ENCODE data around the gene PRDM5. TPM values are rescaled to one million over a fixed set of nuclear protein-coding genes. Genes with fewer than 3 reads are reported as not detected.

Gene PRDM5
- total and polyA plus RNA-seq, 2 of the 13 experiments (the other 11 are each of a cell fraction or from before 2014, with no cell fraction given), result not detected

DNA sequence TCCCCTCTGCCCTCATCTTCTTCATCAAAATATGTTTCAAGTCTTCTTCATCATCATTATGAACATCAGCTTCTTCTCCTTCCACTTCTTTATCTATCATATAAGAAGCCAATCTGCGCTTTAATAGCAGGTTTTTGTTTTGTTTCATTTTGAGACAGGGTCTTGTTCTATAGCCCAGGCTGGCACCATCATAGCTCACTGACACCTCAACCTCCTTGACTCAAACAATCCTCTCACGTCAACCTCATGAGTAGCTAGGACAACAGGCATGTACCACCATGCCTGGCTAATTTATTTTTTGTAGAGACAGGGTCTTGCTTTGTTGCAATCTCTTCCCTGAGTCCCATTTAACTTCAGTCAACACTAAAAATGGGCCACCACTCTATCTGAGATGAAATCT lies 27.0 kb downstream of the PRDM5 start:
- no peaks in the 10 kb centered on the region for H3K79me2 ChIP-seq (ENCODE audit: insufficient read depth, low read length)
- no peaks in the 10 kb centered on the region for H3K4me1 ChIP-seq (ENCODE audit: insufficient read depth, low read length)
- ATAC-seq, result no peak
- H2AFZ ChIP-seq (ENCODE audit: low read length), result no peak overlapping the region
- no peak overlapping the region for H3K9ac ChIP-seq (ENCODE audit: insufficient read depth, low read depth, low read length)
- H3K4me2 ChIP-seq (ENCODE audit: low read depth, low read length), result no peak overlapping the region
- POLR2A ChIA-PET, result no interaction called here
- H4K20me1 ChIP-seq (ENCODE audit: insufficient read depth, low read length), result no peaks in the 10 kb centered on the region
- DNase-seq (ENCODE audit: low spot score), result no peak
- no peak overlapping the region for H3K4me3 ChIP-seq (replicated peaks in 1 of 3; ENCODE audit: insufficient read depth in 1 of 3, low read depth in 2 of 3, low read length in 3 of 3)
- intact Hi-C loops (cut with micrococcal nuclease; ENCODE audit: unreplicated experiment) (no loop called here), in situ Hi-C loops (cut with HindIII; ENCODE audit: extremely low pct_ligation_motif_present, low pct_unique_long_range_greater_than_20kb) (no loop called here)
- H3K9me3 ChIP-seq (ENCODE audit: low read length), result no peaks in the 10 kb centered on the region
- no peak for TF ChIP-seq KLF13 (CRISPR knock-in tag; IDR thresholded peaks at IDR 0.05)
- TF ChIP-seq ZNF841 (CRISPR knock-in tag; IDR thresholded peaks at IDR 0.05; ENCODE audit: borderline replicate concordance), result no peak
- no peak for TF ChIP-seq ZZZ3 (CRISPR knock-in tag; IDR thresholded peaks at IDR 0.05; ENCODE audit: borderline replicate concordance)
- TF ChIP-seq ZNF556 (CRISPR knock-in tag; IDR thresholded peaks at IDR 0.05; ENCODE audit: borderline replicate concordance), result no peak
- no peak for TF ChIP-seq ZNF552 (CRISPR knock-in tag; IDR thresholded peaks at IDR 0.05; ENCODE audit: borderline replicate concordance)
- TF ChIP-seq FOXK2 (IDR thresholded peaks at IDR 0.05), result no peak
- TF ChIP-seq TAF15 (IDR thresholded peaks at IDR 0.05; ENCODE audit: low read depth, low read length, poor library complexity, severe bottlenecking), result no peak
- no peak for TF ChIP-seq ZNF644 (CRISPR knock-in tag; IDR thresholded peaks at IDR 0.05; ENCODE audit: low read depth)
- TF ChIP-seq, protein P1, sequence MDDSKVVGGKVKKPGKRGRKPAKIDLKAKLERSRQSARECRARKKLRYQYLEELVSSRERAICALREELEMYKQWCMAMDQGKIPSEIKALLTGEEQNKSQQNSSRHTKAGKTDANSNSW (CRISPR knock-in tag; IDR thresholded peaks at IDR 0.05; ENCODE audit: borderline replicate concordance), result no peak
- no peak for TF ChIP-seq SP2 (CRISPR knock-in tag; IDR thresholded peaks at IDR 0.05)
- H3K27me3 ChIP-seq (ENCODE audit: control insufficient read depth in 1 of 2, insufficient read depth in 2 of 2, low read length in 2 of 2), result no peaks in the 10 kb centered on the region
- no peaks in the 10 kb centered on the region for H3K36me3 ChIP-seq (replicated peaks in 1 of 2; ENCODE audit: control insufficient read depth in 1 of 2, insufficient read depth in 2 of 2, low read length in 2 of 2)
- FAIRE-seq, result no peak
- no TSS peak for BruUV-seq (replicated peaks)
- CTCF ChIA-PET (ENCODE audit: low intra/inter-chr PET ratio, low total read pairs), result no interaction called here
- WGBS (ENCODE audit: low lambda C conversion rate), result 0% methylated on average over 2 of the region's 2 CpGs
- no peak overlapping the region for H3K27ac ChIP-seq (ENCODE audit: extremely low read length, insufficient read depth, low read length)

DNA sequence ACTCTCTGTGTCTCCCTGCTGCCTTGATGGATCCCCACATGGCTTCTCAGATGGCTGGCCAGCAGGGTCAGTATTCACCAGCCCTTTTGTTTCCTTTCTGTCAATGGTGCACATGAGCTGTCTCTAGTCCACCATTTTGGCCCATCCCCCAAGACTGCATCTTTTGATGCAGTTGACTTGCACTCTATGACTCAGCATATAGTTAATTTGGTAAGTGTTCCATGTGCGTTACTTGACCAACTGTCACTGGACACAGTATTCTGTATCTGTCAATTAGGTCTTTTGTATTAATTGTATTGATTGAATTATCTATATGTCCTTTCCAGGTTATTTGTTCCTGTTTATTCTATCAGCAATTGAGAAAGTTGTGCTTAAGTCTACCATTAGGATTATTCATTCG lies 29.2 kb downstream of the PRDM5 start:
- Histone ChIP-seq H4K20me1 (ENCODE audit: insufficient read depth, low read length) (no peaks in the 10 kb centered on the region), H2AFZ (ENCODE audit: low read length) (no peak overlapping the region), H3K4me3 (replicated peaks in 1 of 3; ENCODE audit: insufficient read depth in 1 of 3, low read depth in 2 of 3, low read length in 3 of 3) (no peak overlapping the region), H3K36me3 (replicated peaks in 1 of 2; ENCODE audit: control insufficient read depth in 1 of 2, insufficient read depth in 2 of 2, low read length in 2 of 2) (no peaks in the 10 kb centered on the region), H3K79me2 (ENCODE audit: insufficient read depth, low read length) (no peaks in the 10 kb centered on the region), H3K27ac (ENCODE audit: extremely low read length, insufficient read depth, low read length) (no peak overlapping the region), H3K9me3 (ENCODE audit: low read length) (no peaks in the 10 kb centered on the region), H3K4me2 (ENCODE audit: low read depth, low read length) (no peak overlapping the region), H3K27me3 (ENCODE audit: control insufficient read depth in 1 of 2, insufficient read depth in 2 of 2, low read length in 2 of 2) (no peaks in the 10 kb centered on the region), H3K4me1 (ENCODE audit: insufficient read depth, low read length) (no peaks in the 10 kb centered on the region), H3K9ac (ENCODE audit: insufficient read depth, low read depth, low read length) (no peak overlapping the region)
- ChIA-PET CTCF (ENCODE audit: low intra/inter-chr PET ratio, low total read pairs) (no interaction called here), POLR2A (no interaction called here)
- DNase-seq (ENCODE audit: low spot score) (no peak), FAIRE-seq (no peak), ATAC-seq (no peak)
- in situ Hi-C loops (cut with HindIII; ENCODE audit: extremely low pct_ligation_motif_present, low pct_unique_long_range_greater_than_20kb) (no loop called here), intact Hi-C loops (cut with micrococcal nuclease; ENCODE audit: unreplicated experiment) (no loop called here)
- TF ChIP-seq NFE2L2 (IDR thresholded peaks at IDR 0.05; ENCODE audit: low read length) (peak; percentile 27; the same call in 1 of the 2 replicates), HHEX (CRISPR knock-in tag; IDR thresholded peaks at IDR 0.05) (no peak)
- no TSS peak for BruUV-seq (replicated peaks)
- 27% methylated on average over 2 of the region's 2 CpGs for WGBS (ENCODE audit: low lambda C conversion rate)
